ENCODE data around the gene WDR88.
"Not testable (repeated sequence)": the region's sequence is repeated elsewhere in the genome, so short reads cannot be mapped to it uniquely, and the experiment has no call there.

WDR88 gene

DNA sequence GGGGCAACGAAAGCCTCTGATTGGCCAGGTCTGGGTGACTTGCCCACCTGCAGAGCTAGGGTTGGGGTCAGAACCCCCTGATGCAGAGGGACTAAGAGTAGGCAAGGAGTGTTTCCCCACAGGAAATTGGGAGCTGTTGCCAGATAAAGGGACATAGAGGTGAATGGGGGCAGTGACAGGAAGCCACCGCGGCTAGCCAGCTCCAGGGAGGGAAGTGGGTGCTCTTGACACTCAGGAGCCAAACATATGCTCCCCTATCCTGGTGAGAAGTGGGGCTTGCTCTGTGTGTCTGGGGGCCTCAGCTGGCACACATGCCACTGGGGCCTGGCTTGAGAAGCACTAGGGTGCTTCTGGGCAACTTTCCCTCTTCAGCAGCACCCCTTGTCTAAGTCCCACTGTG lies 26.0 kb downstream of the WDR88 start:
- H3K27ac ChIP-seq: no peak overlapping the region

GRCh38 chr19:33158365-33158764 lies 26.5 kb downstream of the WDR88 start:
- H3K27ac ChIP-seq: no peak overlapping the region
- TF ChIP-seq CTCF (IDR thresholded peaks at IDR 0.05) (no peak), ZFX (IDR thresholded peaks at IDR 0.05; ENCODE audit: borderline replicate concordance) (no peak)

More for the DNA sequence above, 26.0 kb downstream of the WDR88 start:
- TF ChIP-seq ZFX (IDR thresholded peaks at IDR 0.05; ENCODE audit: borderline replicate concordance): no peak
- no peak for TF ChIP-seq CTCF (IDR thresholded peaks at IDR 0.05)

GRCh38 chr19:33159149-33159548 lies 27.2 kb downstream of the WDR88 start:
- TF ChIP-seq CTCF (IDR thresholded peaks at IDR 0.05) (no peak), ZFX (IDR thresholded peaks at IDR 0.05; ENCODE audit: borderline replicate concordance) (no peak)
- H3K27ac ChIP-seq: no peak overlapping the region

DNA sequence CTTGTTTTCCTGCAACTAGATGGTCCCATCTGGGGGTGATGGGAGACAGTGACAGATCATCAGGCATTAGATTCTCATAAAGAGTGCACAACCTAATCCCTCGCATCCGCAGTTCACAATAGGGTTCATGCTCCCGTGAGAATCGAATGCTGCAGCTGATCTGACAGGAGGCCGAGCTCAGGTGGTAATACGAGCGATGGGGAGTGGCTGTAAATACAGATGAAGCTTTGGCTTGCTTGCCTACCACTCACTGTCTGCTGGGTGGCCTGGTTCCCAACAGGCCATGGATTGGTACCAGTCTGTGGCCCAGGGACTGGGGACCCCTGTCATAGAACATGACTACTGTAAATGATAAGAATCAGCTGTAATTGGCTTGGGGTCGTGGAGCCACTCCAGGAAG lies 28.0 kb downstream of the WDR88 start:
- no peak overlapping the region for H3K27ac ChIP-seq

GRCh38 chr19:33161201-33161600 lies 29.3 kb downstream of the WDR88 start:
- H3K27ac ChIP-seq: no peak overlapping the region
- TF ChIP-seq ZFX (IDR thresholded peaks at IDR 0.05; ENCODE audit: borderline replicate concordance) (no peak), CTCF (IDR thresholded peaks at IDR 0.05) (no peak)

More for the DNA sequence above, 28.0 kb downstream of the WDR88 start:
- TF ChIP-seq CTCF (IDR thresholded peaks at IDR 0.05): no peak

- H3K27ac ChIP-seq: no peak overlapping the region
- TF ChIP-seq CTCF (IDR thresholded peaks at IDR 0.05): no peak
- TF ChIP-seq ZFX (IDR thresholded peaks at IDR 0.05; ENCODE audit: borderline replicate concordance): no peak
Observed at GRCh38 chr19:33163481-33163880, 31.6 kb downstream of the WDR88 start.

- H3K27ac ChIP-seq: not testable (repeated sequence)
Observed at GRCh38 chr19:33166037-33166436, 34.1 kb downstream of the WDR88 start.

DNA sequence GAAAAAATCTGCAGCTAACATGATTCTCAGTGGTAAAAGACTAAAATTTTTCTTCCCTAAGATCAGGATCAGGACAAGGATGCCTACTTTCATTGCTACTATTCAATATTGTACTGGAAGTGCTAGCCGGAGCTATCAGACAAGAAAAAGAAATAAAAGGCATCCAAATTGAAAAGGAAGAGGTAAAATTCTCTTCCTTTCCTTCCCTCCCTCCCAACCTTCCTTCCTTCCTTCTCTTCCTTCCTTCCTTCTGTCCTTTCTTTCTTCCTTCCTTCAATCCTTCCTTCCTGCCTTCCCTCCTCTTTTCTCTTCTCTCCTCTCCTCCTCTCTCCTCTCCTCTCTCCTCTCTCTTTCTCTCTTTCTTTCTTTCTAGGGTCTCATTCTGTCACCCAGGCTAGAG lies 35.5 kb downstream of the WDR88 start:
- no peak overlapping the region for H3K27ac ChIP-seq
- TF ChIP-seq ZFX (IDR thresholded peaks at IDR 0.05; ENCODE audit: borderline replicate concordance): no peak
- TF ChIP-seq CTCF (IDR thresholded peaks at IDR 0.05): no peak

Data from 22Rv1 (cell line).